Loucy (cell line): ENCODE data around the gene MYRIP.

Experiments used
- EZH2phosphoT487 ChIP-seq: fragments of 200-600 bp; IDR thresholded peaks from 2 replicates; pipeline ENCODE4 v1.6.1; 2018; ENCODE audit warnings: antibody characterized with exemption, mild to moderate bottlenecking, moderate library complexity, borderline replicate concordance
- TF ChIP-seq, protein P1 (sequence below): fragments of 200-600 bp; sonication (generic); conservative IDR thresholded peaks from 2 replicates; pipeline ENCODE4 v1.5.1; 2014; ENCODE audit warnings: mild to moderate bottlenecking, antibody characterized with exemption, low read length

DNA sequence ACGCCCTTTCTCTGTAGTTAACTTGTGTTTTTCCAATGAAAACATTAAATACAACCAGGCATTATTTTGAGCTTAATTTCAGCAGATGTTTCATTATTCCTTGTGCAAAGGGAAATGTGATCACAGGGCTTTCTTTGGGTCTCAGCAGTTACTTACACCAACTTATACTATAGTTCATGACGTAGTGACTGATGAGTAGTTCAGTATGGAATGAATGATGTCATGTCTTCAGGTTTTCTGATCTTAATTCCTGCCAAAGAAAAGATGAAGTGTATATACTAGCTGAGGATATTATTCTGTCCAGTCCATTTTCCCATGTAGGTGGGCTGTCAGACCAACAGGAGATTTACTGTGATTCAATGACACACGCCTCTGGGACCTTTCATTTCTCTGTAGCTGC is 61.3 kb downstream of the MYRIP start:
- TF ChIP-seq, protein P1, sequence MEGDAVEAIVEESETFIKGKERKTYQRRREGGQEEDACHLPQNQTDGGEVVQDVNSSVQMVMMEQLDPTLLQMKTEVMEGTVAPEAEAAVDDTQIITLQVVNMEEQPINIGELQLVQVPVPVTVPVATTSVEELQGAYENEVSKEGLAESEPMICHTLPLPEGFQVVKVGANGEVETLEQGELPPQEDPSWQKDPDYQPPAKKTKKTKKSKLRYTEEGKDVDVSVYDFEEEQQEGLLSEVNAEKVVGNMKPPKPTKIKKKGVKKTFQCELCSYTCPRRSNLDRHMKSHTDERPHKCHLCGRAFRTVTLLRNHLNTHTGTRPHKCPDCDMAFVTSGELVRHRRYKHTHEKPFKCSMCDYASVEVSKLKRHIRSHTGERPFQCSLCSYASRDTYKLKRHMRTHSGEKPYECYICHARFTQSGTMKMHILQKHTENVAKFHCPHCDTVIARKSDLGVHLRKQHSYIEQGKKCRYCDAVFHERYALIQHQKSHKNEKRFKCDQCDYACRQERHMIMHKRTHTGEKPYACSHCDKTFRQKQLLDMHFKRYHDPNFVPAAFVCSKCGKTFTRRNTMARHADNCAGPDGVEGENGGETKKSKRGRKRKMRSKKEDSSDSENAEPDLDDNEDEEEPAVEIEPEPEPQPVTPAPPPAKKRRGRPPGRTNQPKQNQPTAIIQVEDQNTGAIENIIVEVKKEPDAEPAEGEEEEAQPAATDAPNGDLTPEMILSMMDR = no peak
- TF ChIP-seq EZH2phosphoT487 = no peak
